Amniotic stem cell (primary cell): ENCODE data around the gene KIAA1958.

Source experiments
- DNase-seq: peaks from one replicate; lab custom pipeline; 2025; lab: John Stamatoyannopoulos, UW

Gene KIAA1958

DNA sequence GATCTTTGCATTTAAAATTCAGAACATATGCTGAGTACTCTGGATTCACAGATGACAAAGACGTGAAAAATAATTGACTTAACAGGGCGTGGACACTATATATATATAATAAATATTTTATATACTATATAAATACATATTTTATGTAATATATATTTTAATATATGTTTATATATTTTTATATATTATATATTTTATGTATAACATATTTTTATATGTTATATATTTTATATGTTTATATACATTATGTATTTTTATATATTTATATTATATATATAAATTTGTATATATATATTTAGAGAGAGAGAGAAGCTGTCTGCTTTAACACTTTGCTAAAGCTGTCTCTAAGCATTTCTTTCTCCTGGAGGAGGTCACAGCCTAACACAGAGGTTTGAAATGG, 118.2 kb downstream of the KIAA1958 start:
- no peak for DNase-seq

DNA sequence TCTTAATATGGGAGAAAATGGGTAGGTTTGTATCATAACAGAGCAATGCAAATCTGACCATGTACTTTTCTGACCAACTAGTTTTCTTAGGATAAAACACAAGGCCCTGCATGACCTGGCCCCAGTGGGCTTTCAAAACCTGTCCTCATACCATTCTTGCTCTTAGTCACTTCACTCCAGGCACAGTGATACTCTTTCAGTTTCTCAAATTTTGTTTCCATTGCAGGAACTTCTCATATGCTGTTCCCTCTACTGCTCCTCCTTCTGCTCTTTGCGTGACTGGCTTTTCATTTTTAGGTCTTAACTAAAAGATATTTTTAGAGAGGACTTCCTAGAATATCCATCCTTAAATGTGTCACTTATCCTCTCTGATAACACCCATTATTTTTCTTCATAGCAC, 118.9 kb downstream of the KIAA1958 start:
- no peak for DNase-seq

DNA sequence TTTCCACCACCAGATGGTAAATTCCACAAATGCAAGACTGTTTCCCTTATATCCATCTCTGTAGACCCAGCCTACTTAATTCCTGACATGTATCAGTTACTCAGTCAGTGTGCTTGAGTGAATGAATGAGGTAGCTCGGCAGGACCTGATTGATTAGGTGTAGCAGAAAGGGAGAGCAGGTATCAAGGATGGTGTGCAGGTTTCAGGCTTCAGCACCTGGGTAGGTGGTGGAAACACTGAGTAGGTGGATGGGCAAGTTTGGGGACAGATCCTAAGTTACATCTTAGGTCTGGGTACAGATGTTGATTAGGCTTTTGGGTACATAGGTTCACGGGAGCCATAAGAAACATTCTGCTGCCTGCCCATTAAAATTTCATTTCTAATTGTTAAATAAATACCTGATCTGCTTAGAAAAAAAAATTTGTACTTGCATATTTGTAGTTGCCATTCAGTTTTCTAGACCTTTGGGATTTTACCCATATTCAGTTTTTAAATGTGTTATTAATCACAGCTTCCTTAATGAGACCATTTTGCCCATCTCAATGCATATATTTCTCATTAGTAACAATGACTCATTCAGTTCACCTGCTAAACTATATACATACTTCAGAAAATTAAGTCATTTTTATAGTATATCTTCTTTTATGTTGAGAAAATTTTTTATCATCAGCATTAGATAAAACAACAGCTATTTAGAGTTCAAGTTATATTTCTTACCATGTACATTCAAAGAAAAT, 119.5 kb downstream of the KIAA1958 start:
- no peak for DNase-seq

DNA sequence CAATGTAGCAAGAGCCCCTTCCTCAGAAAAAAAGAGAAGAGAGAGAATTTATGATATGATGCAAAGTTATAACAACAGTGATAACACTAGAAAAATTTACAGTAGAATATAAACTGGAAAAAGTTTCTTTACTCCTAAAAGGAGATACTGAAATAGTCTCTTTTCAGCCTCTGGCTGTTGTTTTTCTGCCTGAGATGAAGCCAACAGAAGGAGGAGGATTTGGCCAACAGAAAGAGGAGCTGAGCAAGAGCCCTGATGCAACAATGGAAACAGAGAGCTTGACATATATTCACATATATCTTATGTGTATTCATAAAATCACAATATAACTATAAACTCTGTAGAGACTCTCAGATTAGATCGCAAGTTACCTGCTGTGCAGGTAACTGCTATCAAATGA, 122.2 kb downstream of the KIAA1958 start:
- DNase-seq = no peak

DNA sequence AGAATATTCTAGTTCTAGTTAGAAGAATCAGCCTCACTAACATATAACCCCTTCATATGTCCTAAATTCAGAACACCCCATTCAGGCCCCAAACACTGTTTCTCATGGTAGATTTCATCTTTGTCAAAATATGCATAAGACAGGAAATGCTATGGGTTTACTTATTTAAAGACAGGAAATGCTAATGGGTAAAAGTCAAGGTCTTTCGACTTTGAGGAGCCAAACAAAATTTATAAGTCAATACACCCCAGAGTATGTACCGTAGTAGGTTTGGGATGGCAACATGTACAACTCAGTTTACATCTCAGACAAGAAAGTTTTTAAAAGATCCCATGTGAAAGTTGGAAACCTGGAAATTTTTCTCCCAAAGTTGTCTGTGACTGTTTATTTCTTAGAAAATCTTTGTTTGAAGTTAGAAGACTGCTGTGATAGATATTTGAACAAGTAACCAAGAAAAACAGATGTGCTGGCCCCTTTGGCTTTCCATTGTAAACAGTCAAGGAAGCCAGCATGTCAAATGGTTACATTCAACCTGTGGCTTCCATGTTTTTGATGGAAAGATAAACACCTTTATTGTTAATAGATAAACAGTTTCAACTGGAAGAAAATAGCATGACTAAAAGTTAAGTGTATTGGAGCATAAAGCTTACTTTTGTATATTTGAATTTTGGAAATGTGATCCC, 129.1 kb downstream of the KIAA1958 start:
- DNase-seq = no peak

DNA sequence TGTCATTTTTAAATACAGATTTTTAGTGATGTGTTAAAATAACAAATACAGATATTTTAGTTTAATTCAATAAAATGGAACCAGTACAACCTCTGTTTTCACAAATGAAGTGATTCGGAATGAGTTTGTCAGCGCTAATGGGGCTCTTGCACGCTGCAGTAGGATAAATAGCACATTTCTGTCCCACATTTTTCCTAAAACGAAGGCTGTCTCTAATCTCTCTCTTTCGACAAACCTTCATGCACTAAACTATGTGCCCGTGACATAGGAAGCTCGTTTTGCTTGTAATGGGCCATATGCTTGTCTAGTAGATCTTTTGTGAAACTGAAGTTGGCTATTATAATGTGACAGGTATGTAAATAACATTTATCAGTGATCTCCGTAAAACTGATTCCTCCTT, 130.7 kb downstream of the KIAA1958 start:
- DNase-seq = no peak

DNA sequence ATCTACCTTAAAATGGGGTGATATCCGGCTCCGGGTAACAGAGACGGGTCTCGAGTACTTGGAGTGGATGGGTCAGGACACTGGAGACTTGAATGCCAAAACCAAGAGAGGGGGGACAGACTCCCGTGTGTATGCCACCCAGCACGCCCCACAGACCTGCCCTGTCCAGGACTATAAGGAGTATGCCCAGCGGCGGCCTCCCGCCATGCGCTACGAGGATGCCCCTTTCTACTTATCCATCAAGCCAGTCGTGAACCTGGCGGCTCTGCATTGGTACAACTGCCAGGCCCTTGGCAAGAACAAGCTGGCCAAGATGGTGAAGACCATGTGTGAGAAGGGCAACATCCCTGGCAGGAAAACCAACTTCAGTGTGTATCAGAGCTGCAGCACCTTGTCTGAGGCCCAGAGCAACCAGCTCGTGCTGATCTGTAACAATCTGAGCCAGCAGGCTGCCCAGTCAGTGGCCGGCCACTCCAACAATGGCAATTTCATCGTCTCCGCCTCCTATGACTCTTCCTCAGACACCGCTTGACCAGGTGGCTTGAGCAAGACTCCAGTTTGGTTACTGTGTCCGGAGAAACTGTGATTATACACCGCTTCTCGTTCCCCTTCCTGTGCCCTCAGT, 131.9 kb downstream of the KIAA1958 start:
- DNase-seq = no peak

DNA sequence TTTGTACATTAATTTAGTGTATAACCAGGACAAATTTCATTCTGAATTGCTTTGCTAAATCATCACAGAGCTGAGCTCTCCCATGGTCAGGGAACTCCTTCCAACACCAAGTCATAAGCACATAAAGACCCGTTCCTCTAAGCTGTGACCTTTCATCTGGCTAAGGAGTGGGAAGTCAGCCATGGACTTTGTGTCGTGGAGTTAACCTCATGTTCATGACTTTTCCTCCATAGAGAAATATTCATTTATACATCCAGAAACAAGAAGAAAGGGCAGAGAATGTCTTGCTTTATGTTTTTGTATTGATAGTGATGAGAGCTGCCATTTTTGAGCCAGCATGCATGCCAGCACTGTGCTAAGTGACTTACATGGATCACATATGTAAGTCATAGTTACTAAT, 133.8 kb downstream of the KIAA1958 start:
- DNase-seq = no peak

DNA sequence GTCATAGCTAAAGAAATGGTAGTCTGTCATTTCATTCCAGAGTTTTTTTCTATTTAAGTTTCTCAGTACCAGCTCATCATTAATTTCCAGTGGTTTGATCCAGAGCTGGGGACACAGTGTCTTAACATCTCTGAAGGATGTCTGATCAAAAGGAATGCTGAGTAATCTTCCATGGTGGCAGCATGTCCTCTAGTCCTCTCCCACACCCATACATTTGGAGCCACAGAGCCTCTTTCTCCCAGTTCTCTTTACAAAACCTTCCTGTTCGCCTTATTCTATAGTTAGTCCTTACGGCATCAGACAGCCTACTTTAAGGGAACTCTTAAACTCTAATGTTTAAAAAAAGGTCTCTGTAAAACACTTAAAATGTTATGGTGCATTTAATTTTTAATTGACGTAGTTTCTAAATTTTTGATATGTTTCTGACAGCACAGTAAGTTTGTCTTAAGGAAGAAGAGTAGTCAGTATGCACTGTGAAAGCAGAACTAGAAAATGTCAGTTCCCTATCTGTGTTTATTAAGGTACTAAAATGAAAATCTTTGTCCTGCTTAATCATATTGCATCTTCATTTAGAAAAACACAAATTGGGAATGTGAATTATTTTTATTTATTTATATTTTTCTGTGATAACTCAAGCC, 134.5 kb downstream of the KIAA1958 start:
- no peak for DNase-seq

DNA sequence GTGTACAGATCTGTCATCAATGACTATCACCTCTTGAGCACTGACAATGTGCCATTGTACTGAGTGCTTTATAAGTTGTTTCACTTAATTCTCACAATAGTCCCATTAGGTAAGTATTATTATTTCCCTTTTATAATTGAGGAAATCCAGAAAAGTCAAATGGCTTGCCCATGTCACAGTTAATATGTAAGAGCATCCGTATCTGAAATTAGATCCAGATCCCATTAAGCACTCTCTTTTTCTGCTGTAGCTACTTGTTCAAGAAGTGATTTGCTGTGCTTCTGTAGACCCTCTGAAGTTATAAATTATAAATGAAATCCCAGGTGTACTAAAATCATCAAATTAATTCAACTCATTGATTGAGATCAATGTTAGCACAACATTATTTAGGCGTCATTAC, 136.6 kb downstream of the KIAA1958 start:
- DNase-seq = no peak

DNA sequence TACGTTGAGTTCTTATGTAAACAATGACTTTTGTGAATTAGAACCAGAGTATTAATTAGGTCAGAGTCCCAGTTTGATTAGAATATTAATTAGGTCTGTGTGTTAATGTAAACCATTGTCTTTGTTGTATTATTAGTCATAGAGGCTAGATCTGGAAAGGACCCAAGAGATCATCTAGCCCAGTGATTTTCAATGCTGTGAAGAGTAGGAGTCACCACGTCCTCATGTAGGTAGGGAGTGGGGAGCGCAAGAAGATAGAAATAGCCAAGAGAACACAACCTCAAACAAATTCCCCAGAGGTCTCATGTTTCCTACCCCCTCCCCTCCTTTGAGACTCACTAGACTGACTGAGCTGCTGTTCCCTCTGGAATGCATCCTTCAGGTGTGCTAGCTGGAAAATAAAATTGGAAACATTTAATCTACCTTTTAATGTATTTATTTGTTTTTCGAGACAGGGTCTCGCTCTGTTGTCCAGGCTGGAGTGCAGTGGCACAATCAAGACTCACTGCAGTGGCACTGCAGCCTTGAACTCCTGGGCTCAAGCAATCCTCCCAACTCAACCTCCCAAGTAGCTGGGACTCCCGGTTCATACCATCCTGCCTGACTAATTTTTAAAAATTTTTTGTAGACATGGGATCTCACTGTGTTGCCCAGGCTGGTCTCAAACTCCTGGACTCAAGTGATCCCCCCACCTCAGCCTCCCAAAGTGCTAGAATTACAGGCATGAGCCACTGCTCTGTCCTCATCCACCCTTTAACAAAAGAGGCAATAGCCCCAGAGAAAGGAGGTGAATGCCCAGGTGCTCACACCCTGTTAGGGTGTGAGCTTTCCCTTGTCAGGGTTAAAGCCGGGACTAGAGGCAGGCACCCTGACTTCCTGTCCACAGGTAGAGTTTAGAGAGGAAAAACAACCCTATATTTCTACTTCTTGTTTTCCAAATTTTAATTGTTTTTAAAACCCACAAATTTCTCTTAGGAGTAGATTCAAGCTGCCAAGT, 138.4 kb downstream of the KIAA1958 start:
- DNase-seq = no peak

DNA sequence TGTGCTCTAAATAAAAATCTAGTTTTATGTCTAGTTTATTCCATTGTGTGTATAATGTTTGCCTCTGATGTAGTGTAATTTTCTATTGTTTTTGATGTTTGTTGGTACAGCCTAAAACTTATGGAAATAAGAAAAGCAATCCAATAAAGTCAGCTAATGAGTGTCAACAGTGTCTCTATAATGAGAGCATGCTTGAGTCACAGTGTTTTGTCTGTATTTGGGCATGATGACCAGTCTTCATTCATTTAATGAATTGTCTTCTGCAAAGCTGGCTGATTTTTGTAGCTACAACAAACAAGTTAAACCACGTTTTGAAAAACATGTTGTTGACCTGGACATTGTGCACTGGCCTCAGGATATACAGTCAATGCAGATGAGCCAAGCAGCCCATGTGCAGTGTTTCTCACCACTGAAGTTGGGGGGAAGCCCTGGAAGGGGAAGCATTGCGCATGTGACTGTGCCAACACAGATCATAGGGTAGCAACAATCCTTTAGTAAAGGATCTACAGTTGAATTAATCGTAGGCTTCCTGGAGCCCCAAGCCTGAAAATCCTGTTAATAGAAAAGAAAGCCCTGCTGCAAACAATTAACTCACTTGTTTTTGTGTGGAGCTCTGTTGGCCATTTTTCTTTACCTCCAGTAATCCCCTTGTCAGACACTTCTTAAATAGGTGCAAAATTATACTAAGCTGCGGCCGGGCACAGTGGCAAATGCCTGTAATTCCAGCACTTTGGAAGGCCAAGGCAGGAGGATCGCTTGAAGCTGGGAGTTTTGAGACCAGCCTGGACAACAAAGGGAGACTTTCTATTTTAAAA, 143.3 kb downstream of the KIAA1958 start:
- DNase-seq = no peak

DNA sequence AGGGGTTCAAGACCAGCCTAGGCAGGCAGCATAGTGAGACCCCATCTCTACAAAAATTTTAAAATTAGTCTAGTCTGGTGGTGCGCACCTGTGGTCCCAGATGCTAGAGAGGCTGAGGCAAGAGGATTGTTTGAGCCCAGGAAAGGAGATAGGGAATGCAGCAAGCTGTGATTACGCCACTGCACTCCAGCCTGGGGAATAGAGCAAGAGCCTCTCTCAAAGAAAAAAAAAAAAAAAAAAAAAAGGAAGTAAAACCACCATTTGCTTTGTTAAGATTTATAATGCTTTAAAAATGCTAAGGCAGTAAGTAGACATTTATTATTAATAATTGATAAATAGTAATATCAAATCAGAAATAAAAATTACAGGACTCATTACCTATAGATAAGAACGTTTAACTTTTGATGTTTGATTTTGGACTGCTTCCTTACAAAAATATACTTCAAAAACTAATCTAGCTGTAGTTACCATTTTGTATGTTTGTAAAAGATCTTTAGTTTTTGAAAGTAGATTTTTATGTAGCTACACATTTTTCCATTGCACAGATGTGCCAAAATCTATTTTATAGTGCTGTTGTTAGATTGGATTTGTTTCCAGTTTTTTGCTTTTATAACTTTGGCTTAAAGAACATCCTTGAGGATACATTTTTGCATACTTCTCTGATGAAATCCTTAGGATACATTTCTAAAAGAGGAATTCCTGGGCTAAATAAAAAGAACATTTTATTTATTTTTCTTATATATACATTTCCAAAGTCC, 144.9 kb downstream of the KIAA1958 start:
- no peak for DNase-seq

DNA sequence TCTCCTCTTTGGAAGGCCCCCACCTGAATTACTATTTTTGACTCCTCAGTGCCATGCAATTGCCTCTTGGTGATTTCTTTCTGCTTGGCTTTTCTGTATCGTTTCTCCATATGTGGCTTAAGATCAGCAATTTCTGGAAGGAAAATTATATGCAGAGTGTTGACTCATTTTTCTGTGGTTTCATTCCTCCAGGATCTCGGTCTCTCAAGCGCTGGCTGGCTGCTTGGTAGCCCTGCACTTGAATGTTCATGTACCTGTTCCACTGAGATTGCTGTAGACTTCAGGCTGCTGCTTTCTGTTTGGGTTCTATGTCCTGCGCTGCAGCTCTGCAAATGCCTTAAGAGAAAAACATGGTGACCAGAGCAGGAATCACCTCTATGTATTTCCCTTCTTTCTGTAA, 153.7 kb downstream of the KIAA1958 start:
- no peak for DNase-seq

DNA sequence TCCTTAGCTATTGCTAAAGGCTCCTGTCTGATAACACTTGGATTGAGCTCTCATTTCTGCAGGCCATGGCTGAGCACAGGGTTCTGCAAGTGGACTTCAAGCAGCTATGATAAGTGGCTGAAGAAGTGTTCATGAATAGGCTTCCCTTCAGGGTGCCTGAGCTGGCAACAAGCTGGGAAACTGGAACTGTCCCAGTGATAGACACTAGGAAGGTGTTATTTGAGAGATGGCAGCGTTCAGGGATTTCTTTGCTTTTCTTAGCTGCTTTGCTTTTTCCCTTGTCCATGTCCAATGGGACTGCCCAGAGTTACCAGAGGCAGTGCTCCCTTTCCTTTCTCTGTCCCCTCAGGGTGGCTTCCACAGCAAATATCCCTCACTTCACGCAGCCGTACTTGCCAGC, 155.5 kb downstream of the KIAA1958 start:
- no peak for DNase-seq

DNA sequence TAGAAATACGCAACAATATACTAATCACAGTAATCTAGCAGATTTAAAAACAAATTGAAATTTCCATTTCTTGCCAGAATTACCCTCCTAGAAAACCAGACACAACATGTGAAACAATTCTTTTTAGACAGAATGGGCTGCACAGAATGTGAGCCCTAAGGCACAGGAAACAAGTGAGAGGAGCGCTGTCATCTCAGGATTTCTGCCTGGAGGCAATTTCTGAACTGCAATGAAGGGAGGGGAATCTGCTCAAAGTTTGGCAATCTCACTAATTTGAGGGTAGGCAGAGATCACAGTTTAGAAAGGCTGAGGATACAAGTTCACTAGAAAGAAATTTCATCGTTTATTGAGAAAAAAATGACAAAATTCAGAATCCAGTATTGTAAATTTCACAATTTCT, 161.0 kb downstream of the KIAA1958 start:
- DNase-seq = no peak

DNA sequence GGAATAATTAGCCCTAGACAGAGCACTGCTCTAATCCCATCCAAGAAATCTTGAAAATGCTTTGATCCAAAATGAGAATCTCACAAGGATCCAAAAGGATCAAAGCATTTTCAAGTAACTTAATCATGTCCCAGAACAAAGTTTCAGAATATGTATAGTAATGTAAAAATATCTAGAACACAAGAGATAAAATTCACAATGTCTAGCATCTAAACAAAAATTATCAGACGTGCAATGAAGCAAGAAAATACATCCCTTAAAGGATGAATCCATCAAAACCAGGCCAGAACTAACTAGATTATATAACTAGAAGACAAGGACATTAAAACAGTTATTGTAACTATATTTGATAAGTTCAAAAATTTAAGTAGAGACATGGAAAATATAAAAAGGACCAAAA, 162.0 kb downstream of the KIAA1958 start:
- no peak for DNase-seq

DNA sequence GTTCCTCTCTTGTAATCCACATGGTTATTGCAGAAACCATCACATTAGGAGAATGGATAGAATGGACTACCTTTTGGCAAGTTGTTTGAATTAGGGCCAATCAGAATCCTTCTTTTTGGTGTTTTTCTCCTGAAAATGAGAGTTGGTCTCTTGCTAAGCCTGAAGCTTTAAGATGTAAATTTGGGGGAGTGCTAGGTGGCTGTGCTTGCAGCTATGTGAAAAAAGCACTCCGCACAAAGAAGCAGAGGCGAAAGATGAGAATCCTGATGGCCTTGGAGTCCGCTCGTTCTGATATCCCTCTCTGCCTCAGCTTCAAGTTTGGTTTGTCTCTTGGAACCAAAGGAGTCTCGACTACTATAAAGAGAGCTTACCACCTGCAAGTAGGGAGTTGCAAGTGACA, 167.7 kb downstream of the KIAA1958 start:
- DNase-seq = no peak

DNA sequence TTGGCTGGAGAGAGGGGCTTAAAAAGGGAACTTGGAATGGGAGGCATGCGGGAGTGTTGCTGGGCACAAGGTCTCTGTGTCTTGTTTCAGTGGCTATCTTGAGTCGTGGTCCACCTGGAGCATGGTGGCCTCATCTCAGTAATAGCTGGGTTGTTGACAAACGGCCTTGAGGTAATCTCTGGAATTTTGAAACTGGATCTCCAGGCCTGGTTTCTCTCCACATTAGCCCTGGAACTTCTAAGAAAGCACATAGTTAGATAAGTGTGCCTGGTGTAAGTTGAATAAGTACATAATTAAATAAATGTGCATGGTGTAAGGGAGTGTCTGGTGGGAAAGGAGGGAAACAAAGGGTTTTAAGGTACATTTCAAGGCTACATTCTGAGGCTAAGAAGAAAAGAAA, 169.0 kb downstream of the KIAA1958 start:
- no peak for DNase-seq

DNA sequence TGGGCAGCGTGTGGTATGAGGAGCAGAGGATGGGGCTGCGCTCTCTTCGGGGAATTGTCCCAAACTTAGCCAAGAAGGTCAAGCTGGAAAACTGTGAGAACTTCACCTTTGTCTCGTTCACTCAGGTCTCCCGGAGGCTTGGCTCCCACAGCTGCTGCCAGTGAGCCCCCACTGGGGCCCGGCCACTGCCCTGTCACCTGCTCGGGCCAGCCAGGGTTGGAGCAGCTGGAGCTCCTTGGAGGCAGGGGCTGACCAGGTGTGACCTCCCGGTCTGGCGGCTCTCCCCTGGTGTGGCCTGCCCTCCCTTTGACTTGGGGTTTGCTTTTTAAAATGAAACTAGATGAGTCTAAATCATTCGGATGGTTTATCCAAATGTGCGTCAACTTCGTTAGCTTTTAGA, 173.3 kb downstream of the KIAA1958 start:
- DNase-seq = no peak
